ENCODE measurements around the gene PSMB10.

The PSMB10 gene

DNA sequence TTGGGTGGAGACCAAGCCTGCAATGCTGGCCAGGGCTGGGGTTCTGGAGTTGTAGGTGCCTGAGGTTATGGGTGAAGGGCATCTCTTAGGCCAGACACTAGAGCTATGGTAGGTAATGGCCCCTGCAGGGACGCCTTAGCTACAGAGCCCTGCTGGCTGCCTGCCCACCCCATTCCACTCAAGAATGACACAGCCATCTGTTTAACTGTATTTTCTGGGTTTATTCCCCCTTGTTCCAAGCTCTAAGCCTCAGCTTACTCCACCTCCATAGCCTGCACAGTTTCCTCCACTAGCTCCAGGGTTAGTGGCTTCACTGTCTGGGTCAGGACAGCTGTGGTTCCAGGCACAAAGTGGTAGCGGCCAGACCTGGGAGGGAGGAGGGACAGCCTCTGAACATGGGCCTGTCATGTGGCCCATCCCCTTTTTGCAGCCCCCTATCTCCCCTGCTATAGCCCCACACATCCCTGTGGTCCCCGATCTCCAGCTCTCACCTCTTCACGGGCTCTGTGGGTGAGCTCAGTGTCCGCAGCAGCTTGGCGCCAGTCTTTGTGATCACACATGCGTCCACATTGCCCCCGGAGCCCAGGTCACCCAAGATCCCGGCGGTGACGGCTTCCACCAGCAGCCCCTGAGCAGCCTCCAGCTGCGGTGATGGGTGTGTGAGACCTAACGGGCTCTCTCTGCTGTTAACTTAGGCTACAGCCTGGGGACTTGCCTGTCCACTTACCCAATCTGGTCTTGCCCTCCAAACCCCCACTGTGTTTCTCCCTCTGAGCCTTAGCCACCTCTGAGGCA lies 2.1 kb downstream of the PSMB10 start:
- no peak for DNase-seq (ENCODE audit: low spot score)
- TF ChIP-seq, protein P1, sequence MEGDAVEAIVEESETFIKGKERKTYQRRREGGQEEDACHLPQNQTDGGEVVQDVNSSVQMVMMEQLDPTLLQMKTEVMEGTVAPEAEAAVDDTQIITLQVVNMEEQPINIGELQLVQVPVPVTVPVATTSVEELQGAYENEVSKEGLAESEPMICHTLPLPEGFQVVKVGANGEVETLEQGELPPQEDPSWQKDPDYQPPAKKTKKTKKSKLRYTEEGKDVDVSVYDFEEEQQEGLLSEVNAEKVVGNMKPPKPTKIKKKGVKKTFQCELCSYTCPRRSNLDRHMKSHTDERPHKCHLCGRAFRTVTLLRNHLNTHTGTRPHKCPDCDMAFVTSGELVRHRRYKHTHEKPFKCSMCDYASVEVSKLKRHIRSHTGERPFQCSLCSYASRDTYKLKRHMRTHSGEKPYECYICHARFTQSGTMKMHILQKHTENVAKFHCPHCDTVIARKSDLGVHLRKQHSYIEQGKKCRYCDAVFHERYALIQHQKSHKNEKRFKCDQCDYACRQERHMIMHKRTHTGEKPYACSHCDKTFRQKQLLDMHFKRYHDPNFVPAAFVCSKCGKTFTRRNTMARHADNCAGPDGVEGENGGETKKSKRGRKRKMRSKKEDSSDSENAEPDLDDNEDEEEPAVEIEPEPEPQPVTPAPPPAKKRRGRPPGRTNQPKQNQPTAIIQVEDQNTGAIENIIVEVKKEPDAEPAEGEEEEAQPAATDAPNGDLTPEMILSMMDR (IDR thresholded peaks at IDR 0.05) = no peak
- Histone ChIP-seq H3K27ac (peak overlapping the region in 1 of 2 donors; percentile 94), H3K4me3 (peak overlapping the region; percentile 88)

DNA sequence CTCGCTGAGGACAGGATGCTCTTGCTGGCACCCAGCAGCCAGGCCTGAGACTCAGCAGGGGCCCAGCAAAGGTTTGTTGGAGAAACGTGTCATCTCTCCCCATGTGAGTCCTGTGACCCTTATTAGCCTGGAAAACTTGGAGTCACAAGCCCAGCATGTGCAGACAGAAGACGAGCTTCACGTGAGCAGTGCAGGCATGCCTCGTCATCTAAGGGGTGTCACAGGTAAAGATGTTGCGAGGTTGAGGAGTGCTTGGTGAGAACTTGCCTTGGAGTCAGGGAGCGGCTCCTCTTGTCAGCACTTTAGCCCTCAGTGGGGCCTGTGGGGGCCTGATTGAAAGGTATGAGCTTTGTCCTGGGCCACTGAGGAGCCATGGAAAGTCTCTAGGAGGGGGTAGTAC lies 2.8 kb downstream of the PSMB10 start:
- TF ChIP-seq, protein P1 (IDR thresholded peaks at IDR 0.05) = no peak
- no peak for DNase-seq (ENCODE audit: low spot score)
- no peak overlapping the region for H3K27ac ChIP-seq
- H3K4me3 ChIP-seq = no peak overlapping the region

DNA sequence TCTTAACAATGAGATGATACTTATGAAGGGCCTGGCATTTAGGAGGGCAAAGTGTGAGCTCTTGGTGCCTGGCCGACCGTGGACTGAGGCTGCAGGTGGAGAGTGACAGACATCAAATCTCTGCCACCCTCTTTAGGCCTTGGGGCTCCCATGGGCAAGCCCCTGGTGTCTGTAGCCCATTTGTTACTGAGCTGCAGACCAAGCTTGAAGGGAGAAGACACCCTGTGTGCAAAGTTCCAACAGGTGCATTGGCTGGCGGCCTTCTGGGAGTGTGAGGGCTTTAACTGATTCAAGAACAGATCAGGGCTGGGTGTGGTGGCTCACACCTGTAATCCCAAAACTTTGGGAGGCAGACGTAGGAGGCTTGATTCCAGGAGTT lies 4.2 kb downstream of the PSMB10 start:
- H3K27ac ChIP-seq = no peak overlapping the region
- TF ChIP-seq, protein P1 (IDR thresholded peaks at IDR 0.05) = no peak
- no peak for DNase-seq (ENCODE audit: low spot score)
- H3K4me3 ChIP-seq = no peak overlapping the region

DNA sequence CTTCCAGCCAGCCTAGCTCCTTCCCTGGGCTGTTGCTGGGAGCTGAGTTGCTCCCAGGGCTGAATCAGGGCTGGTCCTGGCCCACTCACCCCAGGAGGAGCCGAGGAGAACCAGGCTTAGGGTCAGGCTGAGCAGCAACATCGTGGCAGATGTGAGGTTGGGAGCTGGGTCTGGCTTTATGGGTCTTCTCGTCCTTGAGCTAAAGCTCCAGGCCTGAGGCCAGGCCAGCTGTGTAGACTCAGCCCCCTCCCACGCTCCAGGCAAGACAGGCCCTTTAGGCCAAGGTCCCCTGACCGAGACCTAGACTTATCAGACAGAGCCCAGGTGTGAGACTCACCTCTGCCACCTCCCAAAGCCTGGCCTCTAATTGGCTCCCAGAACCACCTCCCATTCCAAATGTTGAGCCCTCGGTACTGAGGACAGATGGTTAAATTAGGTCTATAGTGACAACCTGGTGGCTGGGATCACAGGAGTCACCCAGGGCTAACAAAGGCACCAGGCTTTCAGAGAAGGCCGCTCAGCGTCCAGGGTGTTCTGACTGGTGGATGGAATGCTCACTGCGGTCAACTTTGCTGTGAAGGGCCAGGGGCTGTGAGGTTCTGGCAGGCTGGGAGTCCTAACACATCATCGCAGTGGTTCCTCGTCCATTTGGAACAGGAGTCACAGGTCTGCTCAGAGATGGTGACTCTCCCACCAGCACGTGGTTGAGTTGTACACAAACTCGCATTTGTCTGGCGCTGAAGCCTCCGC lies 4.8 kb downstream of the PSMB10 start, which contains the start of gene CTRL:
CTRL (minus strand) TSS at position 151 of the 750 bp plus-strand sequence; CDS start at position 141, 10 bp downstream.
- no peak for DNase-seq (ENCODE audit: low spot score)
- Histone ChIP-seq H3K4me3 (no peak within 1 kb of the TSS), H3K27ac (no peak within 1 kb of the TSS)
- TF ChIP-seq, protein P1 (IDR thresholded peaks at IDR 0.05) = no peak

DNA sequence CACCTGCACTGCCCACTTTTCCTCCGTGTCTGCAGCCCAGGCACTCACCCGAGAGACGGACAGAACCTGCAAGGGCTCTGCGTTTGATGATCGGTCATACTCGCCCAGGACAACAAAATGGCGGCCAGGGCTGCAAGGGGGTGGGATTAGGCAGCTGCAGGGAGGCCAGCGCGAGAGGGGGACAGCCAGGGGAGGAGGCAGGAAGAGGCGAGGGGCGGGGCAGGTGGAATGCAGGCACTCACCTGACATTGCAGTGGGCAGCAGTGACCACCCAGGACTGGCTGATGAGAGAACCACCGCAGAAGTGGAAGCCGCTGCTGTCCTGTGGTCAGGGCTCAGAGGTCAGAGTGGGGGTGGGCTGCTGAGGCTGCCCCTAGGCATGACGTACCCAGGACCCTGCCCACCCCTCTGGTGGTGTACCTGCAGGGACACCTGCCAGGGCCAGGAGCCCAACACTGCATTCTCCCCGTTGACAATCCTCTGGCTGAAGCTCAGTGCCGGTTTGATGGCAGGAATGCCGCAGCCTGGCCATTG lies 5.9 kb downstream of the PSMB10 start:
- no peak for DNase-seq (ENCODE audit: low spot score)
- no peak overlapping the region for H3K27ac ChIP-seq
- H3K4me3 ChIP-seq = no peak overlapping the region
- TF ChIP-seq, protein P1 (IDR thresholded peaks at IDR 0.05) = no peak

DNA sequence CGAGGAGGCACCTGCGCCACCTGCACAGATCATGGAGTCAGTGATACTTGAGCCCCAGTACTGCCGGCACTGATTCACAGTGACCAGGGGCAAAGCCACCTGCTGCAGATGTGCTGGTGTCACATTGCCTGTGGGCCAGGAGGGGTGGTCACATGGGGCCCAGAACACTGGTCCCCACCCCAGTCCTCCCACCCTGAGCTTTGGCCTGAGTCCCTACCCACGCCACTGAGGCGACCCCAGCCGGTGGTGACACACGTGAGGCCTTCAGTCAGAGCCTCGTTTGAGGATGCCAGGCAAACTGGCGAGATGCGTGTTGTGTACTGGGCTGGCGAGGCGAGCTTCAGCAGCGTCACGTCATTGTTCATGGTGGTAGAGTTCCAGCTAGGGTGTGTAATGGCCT lies 6.5 kb downstream of the PSMB10 start:
- Histone ChIP-seq H3K4me3 (no peak overlapping the region), H3K27ac (no peak overlapping the region)
- no peak for DNase-seq (ENCODE audit: low spot score)
- TF ChIP-seq, protein P1 (IDR thresholded peaks at IDR 0.05) = no peak

Measured in coronary artery (tissue), 2 donors.